K562 (cell line): Measurements from ENCODE around the gene EXOC4. TPM values are rescaled to one million over a fixed set of nuclear protein-coding genes. Genes with fewer than 3 reads are reported as not detected.
A peak's percentile ranks its signal among the peaks of the same experiment; 100 is the strongest.

Experiments used
- ATF1 ChIP-seq, 2 experiments: fragments of 450-650 bp in 1 of 2; IDR thresholded peaks; 2 replicates each; pipeline ENCODE4 v1.6.1; 2016; ENCODE audit warnings: missing compliant biosample characterization in 1 of 2, missing genetic modification characterization in 1 of 2
- C11orf30 ChIP-seq: fragments of 450-650 bp; IDR thresholded peaks from 2 replicates; pipeline ENCODE4 v1.6.1; 2016; ENCODE audit warnings: low read depth, mild to moderate bottlenecking
- EHMT2 ChIP-seq: fragments of 450-650 bp; IDR thresholded peaks from 2 replicates; pipeline ENCODE4 v1.6.1; 2018; ENCODE audit warnings: antibody characterized with exemption
- ESRRB ChIP-seq: fragments of 250-450 bp; sonication (Bioruptor Pico); IDR thresholded peaks from 2 replicates; pipeline ENCODE4 v1.5.0; 2020; ENCODE audit warnings: mild to moderate bottlenecking, moderate library complexity, borderline replicate concordance
- HSF4 ChIP-seq: fragments of 250-450 bp; sonication (Bioruptor Pico); IDR thresholded peaks from 2 replicates; pipeline ENCODE4 v2.1.2; 2022; ENCODE audit warnings: mild to moderate bottlenecking, moderate library complexity, borderline replicate concordance
- JUNB ChIP-seq: fragments of 450-650 bp; formaldehyde crosslinking; conservative IDR thresholded peaks from 2 replicates; pipeline ENCODE4 v1.4.0; 2020; ENCODE audit warnings: mild to moderate bottlenecking
- KAT7 ChIP-seq: sonication (generic); formaldehyde crosslinking; IDR thresholded peaks from 2 replicates; pipeline ENCODE4 v1.8.0; 2022; ENCODE audit warnings: missing genetic modification reagents, mild to moderate bottlenecking, borderline replicate concordance
- KAT8 ChIP-seq: fragments of 450-650 bp; IDR thresholded peaks from 2 replicates; pipeline ENCODE4 v1.6.1; 2016; ENCODE audit warnings: low read depth, mild to moderate bottlenecking
- MAFF ChIP-seq: IDR thresholded peaks from 2 replicates; pipeline ENCODE4 v1.6.1; 2012; ENCODE audit warnings: low read length, improper control_type of control experiment
- MAFG ChIP-seq: fragments of 450-650 bp; conservative IDR thresholded peaks from 2 replicates; pipeline ENCODE4 v1.6.1; 2016; ENCODE audit warnings: missing genetic modification characterization, missing compliant biosample characterization
- MAFK ChIP-seq: IDR thresholded peaks from 2 replicates; pipeline ENCODE4 v1.6.1; 2011; ENCODE audit warnings: low read length, improper control_type of control experiment
- MYNN ChIP-seq, 2 experiments: sonication (generic); formaldehyde crosslinking in 1 of 2; IDR thresholded peaks; 2 replicates each; pipeline versions ENCODE4 v1.5.0 to v1.6.1; 2016 to 2020; ENCODE audit warnings: antibody characterized with exemption in 1 of 2, missing genetic modification reagents in 1 of 2
- TOE1 ChIP-seq, 2 experiments: fragments of 450-650 bp in 1 of 2; sonication (generic) in 1 of 2; formaldehyde crosslinking in 1 of 2; IDR thresholded peaks; 2 replicates each; pipeline versions ENCODE4 v1.7.1 to v1.8.0; 2016 to 2022; ENCODE audit warnings: borderline replicate concordance in 2 of 2, mild to moderate bottlenecking in 2 of 2, antibody characterized with exemption in 1 of 2, inconsistent platforms in 1 of 2, low read depth in 1 of 2, missing genetic modification reagents in 1 of 2, moderate library complexity in 1 of 2
- ZSCAN29 ChIP-seq: fragments of 450-650 bp; IDR thresholded peaks from 2 replicates; pipeline ENCODE4 v1.6.1; 2017
- polyA plus RNA-seq, 8 experiments: library from polyadenylated mRNA; depleted of rRNA in 4 of 8; stranded (reverse) in 5 of 8; unstranded in 3 of 8; fragments of >200 nt; fragmentation: Nextera tagmentation in 2 of 8; fragmentation: Illumina TruSeq in 1 of 8; extraction: Ambion mirVana in 2 of 8; extraction: Trizol in 1 of 8; gene quantifications; 2 replicates each; pipeline versions ENCODE4 v1.2.1 to v1.2.3, GENCODE V29; 2011 to 2014; ENCODE audit warnings: inconsistent platforms in 1 of 8, missing spikeins in 1 of 8
- total RNA-seq, 7 experiments: library from RNA; depleted of rRNA in 6 of 7; stranded (reverse); fragments of >200 nt in 6 of 7; fragmentation: Illumina TruSeq in 2 of 7; extraction: Trizol in 2 of 7; gene quantifications; 2 replicates each; pipeline versions ENCODE4 v1.2.1 to v1.2.3, GENCODE V29; 2011 to 2021; ENCODE audit warnings: low replicate concordance in 1 of 7

EXOC4 gene
- total and polyA plus RNA-seq, 9 of the 15 experiments (the other 6 are each of a cell fraction or from before 2014, with no cell fraction given), result 18.5 to 73.1 (median 46.6) TPM

DNA sequence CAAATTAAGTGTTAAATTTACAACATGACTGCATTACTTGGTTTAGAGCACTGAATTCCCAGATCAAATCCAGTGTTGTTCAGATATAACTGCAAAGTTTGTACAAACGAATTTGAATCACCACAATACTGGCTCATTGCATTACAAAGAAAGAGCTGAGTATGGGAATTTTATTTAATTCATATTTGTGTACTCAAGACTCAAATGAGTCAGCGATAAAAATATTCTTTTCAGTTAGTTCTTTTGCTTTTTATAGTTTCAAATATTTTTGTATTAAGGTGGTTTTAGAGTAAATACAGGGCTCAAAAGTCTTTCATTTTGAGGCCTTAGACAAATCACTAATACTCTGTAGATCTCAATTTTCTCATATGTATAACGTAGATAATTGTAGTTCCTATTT, 805.6 kb downstream of the EXOC4 start (continued):
- TF ChIP-seq MAFK, result 0 out of 2 replicates have a peak, but pooled peaks have one; percentile 21
- TF ChIP-seq ESRRB (CRISPR knock-in tag), result no peak
- no peak for TF ChIP-seq EHMT2
- TF ChIP-seq C11orf30, result peak; percentile 63
- no peak for TF ChIP-seq TOE1 (IDR thresholded peaks at IDR 0.05; ENCODE audit: borderline replicate concordance)
- TF ChIP-seq TOE1 (CRISPR knock-in tag; IDR thresholded peaks at IDR 0.05; ENCODE audit: borderline replicate concordance, low read depth), result no peak
- TF ChIP-seq ATF1 (CRISPR knock-in tag; IDR thresholded peaks at IDR 0.05), result no peak
- no peak for TF ChIP-seq ATF1 (tag; IDR thresholded peaks at IDR 0.05)
- no peak for TF ChIP-seq ZSCAN29
- no peak for TF ChIP-seq MYNN (IDR thresholded peaks at IDR 0.05)
- no peak for TF ChIP-seq MYNN (CRISPR knock-in tag; IDR thresholded peaks at IDR 0.05)
- TF ChIP-seq MAFF, result 0 out of 2 replicates have a peak, but pooled peaks have one; percentile 16
- no peak for TF ChIP-seq KAT7 (CRISPR knock-in tag)
- no peak for TF ChIP-seq KAT8
- peak; percentile 58; the same call in 1 of the 2 replicates for TF ChIP-seq MAFG (tag)
- TF ChIP-seq HSF4 (CRISPR knock-in tag), result no peak
- no peak for TF ChIP-seq JUNB
- TF ChIP-seq, all 486 proteins: peak for 5
